ENCODE data around the gene CA9. TPM values are rescaled to one million over a fixed set of nuclear protein-coding genes. Genes with fewer than 3 reads are reported as not detected.

CA9 gene
- total RNA-seq, 1 donor from 2014 or later = not detected

GRCh38 chr9:35718721-35719511 is 45.2 kb downstream of the CA9 start:
- Mint-ChIP-seq H3K27me3 (ENCODE audit: low read depth, unreplicated experiment) (no peaks in the 10 kb centered on the region), H3K36me3 (ENCODE audit: low read depth, unreplicated experiment) (peaks cover 47% of the 10 kb centered on the region), H3K27ac (ENCODE audit: unreplicated experiment) (no peak overlapping the region), H3K4me1 (ENCODE audit: low read depth, unreplicated experiment) (peaks cover 12% of the 10 kb centered on the region), H3K4me3 (ENCODE audit: unreplicated experiment) (no peak overlapping the region), H3K9me3 (ENCODE audit: unreplicated experiment) (no peaks in the 10 kb centered on the region)
- Histone ChIP-seq H3K27ac (ENCODE audit: low read depth, low read length) (no peak overlapping the region), H3K4me2 (ENCODE audit: low read length) (no peak overlapping the region), H3K4me1 (ENCODE audit: insufficient read depth, low read length) (no peaks in the 10 kb centered on the region), H2AFZ (ENCODE audit: low read depth, low read length) (no peak overlapping the region), H3K36me3 (ENCODE audit: insufficient read depth, low read length) (peaks cover 95% of the 10 kb centered on the region), H4K20me1 (ENCODE audit: insufficient read depth, low read length) (peaks cover 96% of the 10 kb centered on the region), H3K9ac (ENCODE audit: low read length) (no peak overlapping the region), H3K9me3 (ENCODE audit: insufficient read depth, low read depth, low read length) (no peaks in the 10 kb centered on the region), H3K79me2 (ENCODE audit: insufficient read depth, low read length) (peaks cover 92% of the 10 kb centered on the region), H3K4me3 (ENCODE audit: insufficient read depth, low read depth, low read length) (no peak overlapping the region), H3K27me3 (ENCODE audit: insufficient read depth, low read length) (no peaks in the 10 kb centered on the region)
- DNase-seq (ENCODE audit: low read depth) (no peak), FAIRE-seq (no peak)
- no peak for TF ChIP-seq EZH2 (IDR thresholded peaks at IDR 0.05; ENCODE audit: insufficient read depth, low read length)
- TF ChIP-seq CTCF (IDR thresholded peaks at IDR 0.05; ENCODE audit: insufficient read depth, low read depth, low read length) = no peak

GRCh38 chr9:35719546-35719945 is 45.8 kb downstream of the CA9 start:
- peaks cover 51% of the 10 kb centered on the region for H3K36me3 Mint-ChIP-seq (ENCODE audit: low read depth, unreplicated experiment)
- no peak overlapping the region for H2AFZ ChIP-seq (ENCODE audit: low read depth, low read length)

More at GRCh38 chr9:35719546-35719945, 45.8 kb downstream of the CA9 start:
- no peak overlapping the region for H3K27ac ChIP-seq (ENCODE audit: low read depth, low read length)
- no peak overlapping the region for H3K4me3 ChIP-seq (ENCODE audit: insufficient read depth, low read depth, low read length)
- H4K20me1 ChIP-seq (ENCODE audit: insufficient read depth, low read length) = peaks cover 96% of the 10 kb centered on the region
- no peak for TF ChIP-seq EZH2 (IDR thresholded peaks at IDR 0.05; ENCODE audit: insufficient read depth, low read length)
- TF ChIP-seq CTCF (IDR thresholded peaks at IDR 0.05; ENCODE audit: insufficient read depth, low read depth, low read length) = no peak
- DNase-seq (ENCODE audit: low read depth) = no peak
- Mint-ChIP-seq H3K4me1 (ENCODE audit: low read depth, unreplicated experiment) (peaks cover 14% of the 10 kb centered on the region), H3K9me3 (ENCODE audit: unreplicated experiment) (no peaks in the 10 kb centered on the region), H3K27me3 (ENCODE audit: low read depth, unreplicated experiment) (no peaks in the 10 kb centered on the region), H3K4me3 (ENCODE audit: unreplicated experiment) (no peak overlapping the region), H3K27ac (ENCODE audit: unreplicated experiment) (no peak overlapping the region)
- H3K9me3 ChIP-seq (ENCODE audit: insufficient read depth, low read depth, low read length) = no peaks in the 10 kb centered on the region
- peaks cover 95% of the 10 kb centered on the region for H3K36me3 ChIP-seq (ENCODE audit: insufficient read depth, low read length)
- no peak overlapping the region for H3K4me2 ChIP-seq (ENCODE audit: low read length)
- no peak for FAIRE-seq
- no peak overlapping the region for H3K9ac ChIP-seq (ENCODE audit: low read length)
- no peaks in the 10 kb centered on the region for H3K27me3 ChIP-seq (ENCODE audit: insufficient read depth, low read length)
- no peaks in the 10 kb centered on the region for H3K4me1 ChIP-seq (ENCODE audit: insufficient read depth, low read length)
- peaks cover 92% of the 10 kb centered on the region for H3K79me2 ChIP-seq (ENCODE audit: insufficient read depth, low read length)

Data from astrocyte (in vitro differentiated cells and primary cell).